ENCODE results near the gene GATA1.

The GATA1 gene

GRCh38 chrX:48787505-48788443 is 1.4 kb downstream of the GATA1 start:
- no peak overlapping the region for H3K4me3 ChIP-seq (ENCODE audit: low read depth, low read length)
- no peak for TF ChIP-seq CTCF (IDR thresholded peaks at IDR 0.05; ENCODE audit: low read depth, low read length, missing control alignments)
- no peak for DNase-seq (ENCODE audit: low read depth)

DNA sequence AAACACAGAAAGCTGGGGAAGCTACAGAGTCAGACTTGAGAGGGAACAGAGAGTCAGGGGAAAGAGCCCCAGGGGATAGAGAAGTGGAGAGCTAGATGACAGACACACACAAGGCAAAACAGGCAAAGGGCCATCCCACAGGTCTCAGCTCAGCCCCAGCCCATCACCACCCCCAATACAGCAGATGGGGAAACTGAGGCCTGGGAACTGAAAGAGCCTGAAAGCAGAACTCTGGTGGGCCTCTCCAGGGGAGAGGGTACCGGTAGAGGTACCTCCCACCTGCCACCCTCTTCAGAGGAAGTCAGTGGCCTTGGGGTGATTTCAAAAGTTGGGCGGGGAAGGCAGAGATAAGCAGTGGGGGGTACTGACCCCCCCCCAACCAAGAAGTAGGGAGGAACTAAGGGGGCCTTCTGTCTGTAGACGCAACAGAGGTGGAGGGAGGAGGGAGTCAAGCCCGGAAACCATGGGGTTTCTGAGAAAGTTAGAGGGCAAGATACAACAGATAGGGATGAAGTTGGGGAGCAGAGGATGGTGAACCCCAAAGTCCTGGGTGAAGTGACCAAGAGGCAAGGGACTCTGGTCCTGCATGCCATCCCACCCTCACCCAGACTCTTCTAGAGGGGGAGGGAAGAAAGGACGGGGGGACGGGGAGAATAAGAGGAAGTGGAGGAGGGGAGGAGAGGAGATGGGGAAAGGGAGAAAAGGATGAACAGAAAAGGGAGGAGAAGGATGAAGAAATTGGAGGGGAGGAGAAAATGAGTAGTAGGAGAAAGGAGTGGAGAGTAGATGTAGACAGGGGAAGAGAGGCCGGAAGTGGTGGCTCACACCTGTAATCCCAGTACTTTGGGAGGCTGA is 3.2 kb downstream of the GATA1 start:
- no peak overlapping the region for H3K4me3 ChIP-seq (ENCODE audit: low read depth, low read length)
- TF ChIP-seq CTCF (IDR thresholded peaks at IDR 0.05; ENCODE audit: low read depth, low read length, missing control alignments): no peak
- no peak for DNase-seq (ENCODE audit: low read depth)

DNA sequence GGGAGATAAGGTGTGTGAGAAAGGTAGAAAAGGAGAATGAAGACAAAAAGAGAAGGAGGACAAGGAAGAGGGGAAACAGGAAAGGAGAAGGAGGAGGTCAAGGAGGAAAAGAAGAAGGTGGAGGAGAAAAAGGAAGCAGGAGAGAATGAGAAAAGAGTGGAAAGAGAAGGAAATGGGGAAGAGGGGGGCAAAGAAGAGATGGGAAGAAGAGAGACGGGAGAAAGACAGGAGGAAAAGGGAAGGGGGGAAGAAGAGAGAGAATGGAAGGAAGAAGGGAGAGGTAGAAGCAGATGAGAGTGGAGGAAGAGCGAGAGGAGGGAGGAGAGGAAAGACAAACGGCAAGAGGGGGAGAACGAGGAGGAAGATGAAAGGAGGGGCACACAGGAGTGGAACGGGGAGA is 4.1 kb downstream of the GATA1 start:
- H3K4me3 ChIP-seq (ENCODE audit: low read depth, low read length): no peak overlapping the region
- no peak for DNase-seq (ENCODE audit: low read depth)
- TF ChIP-seq CTCF (IDR thresholded peaks at IDR 0.05; ENCODE audit: low read depth, low read length, missing control alignments): no peak

DNA sequence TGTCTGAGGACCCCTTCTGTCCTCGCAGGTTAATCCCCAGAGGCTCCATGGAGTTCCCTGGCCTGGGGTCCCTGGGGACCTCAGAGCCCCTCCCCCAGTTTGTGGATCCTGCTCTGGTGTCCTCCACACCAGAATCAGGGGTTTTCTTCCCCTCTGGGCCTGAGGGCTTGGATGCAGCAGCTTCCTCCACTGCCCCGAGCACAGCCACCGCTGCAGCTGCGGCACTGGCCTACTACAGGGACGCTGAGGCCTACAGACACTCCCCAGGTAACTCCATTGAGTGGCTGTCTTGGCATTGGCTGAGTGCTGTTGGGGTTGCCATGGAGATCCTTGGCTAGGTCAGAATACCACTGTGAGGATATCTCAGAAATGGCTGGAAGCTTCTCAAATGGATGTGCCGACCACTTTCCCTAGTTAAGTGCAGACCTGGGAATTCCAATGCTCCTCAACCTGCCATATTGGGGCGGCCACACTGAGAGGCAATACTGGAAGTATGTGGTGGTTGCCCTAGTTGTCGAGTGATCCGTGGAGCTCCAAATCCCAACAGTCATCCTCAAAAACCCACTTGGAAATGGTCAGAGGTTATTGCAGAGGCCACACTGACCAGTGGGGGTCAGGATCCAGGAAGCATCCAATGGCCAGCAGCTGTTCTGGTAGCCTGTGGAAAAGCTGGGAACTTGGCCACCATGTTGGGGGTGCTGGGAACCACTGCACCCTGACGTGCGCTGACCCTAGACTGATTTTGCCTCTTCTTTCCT is 4.9 kb downstream of the GATA1 start:
- DNase-seq (ENCODE audit: low read depth): no peak
- no peak overlapping the region for H3K4me3 ChIP-seq (ENCODE audit: low read depth, low read length)
- TF ChIP-seq CTCF (IDR thresholded peaks at IDR 0.05; ENCODE audit: low read depth, low read length, missing control alignments): no peak

DNA sequence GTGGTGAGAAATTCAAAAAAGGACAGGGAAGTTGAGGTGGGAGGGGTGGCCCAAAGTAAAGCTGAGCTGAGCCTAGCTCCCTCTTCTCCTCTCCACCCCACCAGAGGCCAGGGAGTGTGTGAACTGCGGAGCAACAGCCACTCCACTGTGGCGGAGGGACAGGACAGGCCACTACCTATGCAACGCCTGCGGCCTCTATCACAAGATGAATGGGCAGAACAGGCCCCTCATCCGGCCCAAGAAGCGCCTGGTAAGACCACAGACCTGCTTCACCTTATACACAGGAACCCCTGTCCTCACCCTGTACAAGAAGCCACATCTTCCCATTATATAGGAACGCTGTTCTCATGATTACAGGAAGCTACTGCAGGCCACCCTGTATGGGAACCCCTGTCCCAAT is 5.8 kb downstream of the GATA1 start:
- DNase-seq (ENCODE audit: low read depth): no peak
- H3K4me3 ChIP-seq (ENCODE audit: low read depth, low read length): no peak overlapping the region
- no peak for TF ChIP-seq CTCF (IDR thresholded peaks at IDR 0.05; ENCODE audit: low read depth, low read length, missing control alignments)

GRCh38 chrX:48793935-48794334 is 7.5 kb downstream of the GATA1 start:
- no peak for TF ChIP-seq CTCF (IDR thresholded peaks at IDR 0.05; ENCODE audit: low read depth, low read length, missing control alignments)
- DNase-seq (ENCODE audit: low read depth): no peak
- no peak overlapping the region for H3K4me3 ChIP-seq (ENCODE audit: low read depth, low read length)

Measured in GM12864 (cell line).